ENCODE results near the gene SCGN. TPM values are rescaled to one million over a fixed set of nuclear protein-coding genes. Genes with fewer than 3 reads are reported as not detected.

SCGN gene
- total RNA-seq, 1 donor from 2014 or later, result 1.2 TPM

DNA sequence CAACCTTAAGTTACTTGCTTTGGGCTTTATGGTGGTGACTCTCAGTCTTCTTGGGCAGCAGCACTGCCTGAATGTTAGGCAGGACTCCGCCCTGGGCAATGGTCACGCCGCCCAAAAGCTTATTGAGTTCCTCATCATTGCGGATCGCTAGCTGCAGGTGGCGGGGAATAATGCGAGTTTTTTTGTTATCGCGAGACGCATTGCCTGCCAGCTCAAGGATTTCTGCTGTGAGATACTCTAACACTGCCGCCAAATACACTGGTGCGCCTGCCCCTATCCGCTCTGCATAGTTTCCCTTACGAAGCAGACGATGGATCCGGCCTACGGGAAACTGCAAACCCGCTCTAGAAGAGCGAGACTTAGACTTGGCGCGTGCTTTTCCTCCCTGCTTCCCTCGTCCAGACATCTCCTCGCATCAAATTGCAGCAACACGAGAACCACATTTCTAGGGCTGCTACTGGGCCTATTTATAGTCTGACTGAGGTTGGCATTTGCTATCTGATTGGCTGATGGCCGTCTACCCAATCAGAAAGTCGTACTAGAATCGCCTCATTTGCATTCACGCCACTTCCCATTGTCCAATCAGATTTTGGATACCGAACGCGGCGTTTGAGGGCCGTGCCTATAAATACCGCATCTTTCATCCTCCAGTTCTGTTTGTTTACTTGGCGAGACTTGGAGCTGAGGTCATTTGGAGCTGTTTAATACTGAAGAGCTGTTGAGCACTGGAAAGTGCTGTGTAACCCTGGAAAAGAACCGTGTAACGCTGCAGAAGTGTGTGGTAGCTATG lies 74.3 kb downstream of the SCGN start:
- TF ChIP-seq, protein P1, sequence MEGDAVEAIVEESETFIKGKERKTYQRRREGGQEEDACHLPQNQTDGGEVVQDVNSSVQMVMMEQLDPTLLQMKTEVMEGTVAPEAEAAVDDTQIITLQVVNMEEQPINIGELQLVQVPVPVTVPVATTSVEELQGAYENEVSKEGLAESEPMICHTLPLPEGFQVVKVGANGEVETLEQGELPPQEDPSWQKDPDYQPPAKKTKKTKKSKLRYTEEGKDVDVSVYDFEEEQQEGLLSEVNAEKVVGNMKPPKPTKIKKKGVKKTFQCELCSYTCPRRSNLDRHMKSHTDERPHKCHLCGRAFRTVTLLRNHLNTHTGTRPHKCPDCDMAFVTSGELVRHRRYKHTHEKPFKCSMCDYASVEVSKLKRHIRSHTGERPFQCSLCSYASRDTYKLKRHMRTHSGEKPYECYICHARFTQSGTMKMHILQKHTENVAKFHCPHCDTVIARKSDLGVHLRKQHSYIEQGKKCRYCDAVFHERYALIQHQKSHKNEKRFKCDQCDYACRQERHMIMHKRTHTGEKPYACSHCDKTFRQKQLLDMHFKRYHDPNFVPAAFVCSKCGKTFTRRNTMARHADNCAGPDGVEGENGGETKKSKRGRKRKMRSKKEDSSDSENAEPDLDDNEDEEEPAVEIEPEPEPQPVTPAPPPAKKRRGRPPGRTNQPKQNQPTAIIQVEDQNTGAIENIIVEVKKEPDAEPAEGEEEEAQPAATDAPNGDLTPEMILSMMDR (IDR thresholded peaks at IDR 0.05; ENCODE audit: partially characterized antibody, unreplicated experiment), result no peak
- H3K36me3 Mint-ChIP-seq (ENCODE audit: unreplicated experiment), result no peaks in the 10 kb centered on the region
- H3K4me1 Mint-ChIP-seq (ENCODE audit: low read depth, unreplicated experiment), result no peaks in the 10 kb centered on the region
- H3K27ac Mint-ChIP-seq (ENCODE audit: unreplicated experiment), result no peak overlapping the region
- DNase-seq, result no peak
- no peak overlapping the region for H3K4me3 Mint-ChIP-seq (ENCODE audit: unreplicated experiment)
- H3K9me3 Mint-ChIP-seq (ENCODE audit: unreplicated experiment), result no peaks in the 10 kb centered on the region
- no peaks in the 10 kb centered on the region for H3K27me3 Mint-ChIP-seq (ENCODE audit: unreplicated experiment)

GRCh38 chr6:25727028-25727427 lies 75.0 kb downstream of the SCGN start:
- Mint-ChIP-seq H3K36me3 (ENCODE audit: unreplicated experiment) (no peaks in the 10 kb centered on the region), H3K9me3 (ENCODE audit: unreplicated experiment) (no peaks in the 10 kb centered on the region), H3K27me3 (ENCODE audit: unreplicated experiment) (no peaks in the 10 kb centered on the region), H3K27ac (ENCODE audit: unreplicated experiment) (no peak overlapping the region), H3K4me3 (ENCODE audit: unreplicated experiment) (no peak overlapping the region), H3K4me1 (ENCODE audit: low read depth, unreplicated experiment) (no peaks in the 10 kb centered on the region)
- TF ChIP-seq, protein P1 (IDR thresholded peaks at IDR 0.05; ENCODE audit: partially characterized antibody, unreplicated experiment), result no peak
- DNase-seq, result no peak

GRCh38 chr6:25730907-25731306 lies 78.9 kb downstream of the SCGN start:
- H3K27ac Mint-ChIP-seq (ENCODE audit: unreplicated experiment), result no peak overlapping the region
- H3K36me3 Mint-ChIP-seq (ENCODE audit: unreplicated experiment), result no peaks in the 10 kb centered on the region
- no peak overlapping the region for H3K4me3 Mint-ChIP-seq (ENCODE audit: unreplicated experiment)
- no peaks in the 10 kb centered on the region for H3K9me3 Mint-ChIP-seq (ENCODE audit: unreplicated experiment)
- TF ChIP-seq, protein P1 (IDR thresholded peaks at IDR 0.05; ENCODE audit: partially characterized antibody, unreplicated experiment), result no peak
- DNase-seq, result no peak
- no peaks in the 10 kb centered on the region for H3K27me3 Mint-ChIP-seq (ENCODE audit: unreplicated experiment)
- H3K4me1 Mint-ChIP-seq (ENCODE audit: low read depth, unreplicated experiment), result no peaks in the 10 kb centered on the region

GRCh38 chr6:25731721-25732120 lies 79.7 kb downstream of the SCGN start:
- Mint-ChIP-seq H3K4me3 (ENCODE audit: unreplicated experiment) (no peak overlapping the region), H3K4me1 (ENCODE audit: low read depth, unreplicated experiment) (no peaks in the 10 kb centered on the region), H3K9me3 (ENCODE audit: unreplicated experiment) (peaks cover 1% of the 10 kb centered on the region), H3K36me3 (ENCODE audit: unreplicated experiment) (peaks cover 4% of the 10 kb centered on the region), H3K27ac (ENCODE audit: unreplicated experiment) (no peak overlapping the region), H3K27me3 (ENCODE audit: unreplicated experiment) (no peaks in the 10 kb centered on the region)
- no peak for DNase-seq
- TF ChIP-seq, protein P1 (IDR thresholded peaks at IDR 0.05; ENCODE audit: partially characterized antibody, unreplicated experiment), result no peak

- no peak for DNase-seq
- TF ChIP-seq, protein P1 (IDR thresholded peaks at IDR 0.05; ENCODE audit: partially characterized antibody, unreplicated experiment), result no peak
- Mint-ChIP-seq H3K36me3 (ENCODE audit: unreplicated experiment) (peaks cover 11% of the 10 kb centered on the region), H3K4me3 (ENCODE audit: unreplicated experiment) (no peak overlapping the region), H3K9me3 (ENCODE audit: unreplicated experiment) (peaks cover 2% of the 10 kb centered on the region), H3K27me3 (ENCODE audit: unreplicated experiment) (no peaks in the 10 kb centered on the region), H3K4me1 (ENCODE audit: low read depth, unreplicated experiment) (no peaks in the 10 kb centered on the region), H3K27ac (ENCODE audit: unreplicated experiment) (no peak overlapping the region)
Measured at GRCh38 chr6:25732468-25733198, 80.6 kb downstream of the SCGN start.
